RCC 7860 (cell line): ENCODE results near the gene THSD7B.
"Not testable (repeated sequence)": the region's sequence is repeated elsewhere in the genome, so short reads cannot be mapped to it uniquely, and the experiment has no call there.

Experiments used
- DNase-seq: peaks from one replicate; pipeline ENCODE4 v3.0.0-alpha.2; 2015; ENCODE audit warnings: low spot score
- FAIRE-seq: peaks from 2 replicates; lab custom pipeline; 2012; peaks lifted over from hg19 to GRCh38; lab: Jason Lieb, UNC

Gene THSD7B

GRCh38 chr2:137331562-137331961 is 566.2 kb downstream of the THSD7B start:
- not testable (repeated sequence) for FAIRE-seq, DNase-seq

DNA sequence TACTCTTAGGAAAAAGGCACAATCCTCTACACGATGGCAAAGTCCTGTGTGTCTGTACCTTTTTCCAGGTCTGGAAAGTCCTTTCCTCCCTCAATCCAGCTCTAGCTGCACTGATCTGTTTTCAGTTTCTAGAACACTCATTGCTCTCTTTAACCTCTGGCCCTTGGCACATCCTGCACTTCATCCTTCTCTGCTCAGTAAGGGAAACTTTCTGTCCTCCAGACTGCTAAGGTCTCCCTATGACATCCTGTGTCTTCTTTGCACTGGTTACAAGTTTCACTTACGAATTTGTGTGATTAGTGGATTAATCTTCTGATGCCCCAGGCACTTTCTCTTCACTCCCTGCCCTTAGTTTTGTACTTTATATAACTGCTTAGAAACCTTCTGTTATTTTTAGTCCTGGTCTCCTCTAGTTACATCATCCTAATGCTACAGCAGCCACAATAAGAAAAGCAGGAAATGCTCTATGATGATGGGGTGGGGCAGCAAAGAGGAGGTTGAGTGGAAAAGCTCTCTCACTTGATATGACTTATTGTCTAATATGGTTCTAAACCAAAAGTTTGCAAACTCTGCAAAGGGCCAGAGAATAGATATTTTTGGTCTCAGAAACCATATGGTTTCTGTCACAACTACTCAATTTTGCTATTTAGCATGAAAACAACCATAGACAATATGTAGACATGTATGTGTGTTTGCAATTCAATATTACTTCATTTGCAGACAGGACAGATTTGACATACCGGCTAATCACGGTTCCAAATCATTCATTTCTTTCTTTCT is 568.2 kb downstream of the THSD7B start:
- DNase-seq (no peak), FAIRE-seq (no peak)

DNA sequence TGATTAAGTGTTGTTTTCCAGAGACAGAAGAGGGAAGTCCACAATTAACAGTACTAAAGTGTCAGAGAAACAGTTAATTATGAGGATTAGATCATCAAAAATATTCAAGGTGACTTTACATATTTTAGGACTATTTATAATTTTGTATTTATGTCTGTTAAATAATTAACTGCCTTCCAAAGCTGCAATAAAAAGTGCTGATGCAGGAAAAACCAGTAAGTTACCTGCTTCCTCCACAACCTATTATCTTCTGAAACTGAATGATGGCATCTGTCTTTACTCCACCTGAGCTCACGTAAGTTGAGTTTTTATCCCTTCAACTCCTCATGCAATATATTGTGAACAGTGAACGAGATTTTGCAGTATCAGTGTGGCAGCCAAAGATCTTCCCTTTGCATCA is 570.7 kb downstream of the THSD7B start:
- no peak for DNase-seq
- no peak for FAIRE-seq

DNA sequence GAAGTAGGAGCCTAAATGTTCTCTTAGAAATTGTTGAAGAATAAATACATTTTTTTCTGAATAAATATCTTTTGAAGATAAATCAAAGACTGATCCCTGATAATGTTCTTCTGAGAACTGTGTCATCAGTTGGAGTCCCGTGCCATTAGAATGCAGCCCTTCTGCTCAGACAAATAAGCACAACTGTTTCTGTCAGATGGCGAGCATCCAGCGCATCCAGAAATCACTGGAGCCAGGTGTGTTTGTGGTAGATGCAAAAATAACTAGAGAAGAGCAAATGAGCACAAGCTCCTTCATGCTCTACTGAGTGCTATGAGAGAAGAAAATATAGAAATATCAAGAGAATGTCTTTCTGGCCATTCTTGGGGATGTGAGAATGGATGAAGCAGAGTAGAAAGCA is 573.7 kb downstream of the THSD7B start:
- FAIRE-seq (no peak), DNase-seq (no peak)

DNA sequence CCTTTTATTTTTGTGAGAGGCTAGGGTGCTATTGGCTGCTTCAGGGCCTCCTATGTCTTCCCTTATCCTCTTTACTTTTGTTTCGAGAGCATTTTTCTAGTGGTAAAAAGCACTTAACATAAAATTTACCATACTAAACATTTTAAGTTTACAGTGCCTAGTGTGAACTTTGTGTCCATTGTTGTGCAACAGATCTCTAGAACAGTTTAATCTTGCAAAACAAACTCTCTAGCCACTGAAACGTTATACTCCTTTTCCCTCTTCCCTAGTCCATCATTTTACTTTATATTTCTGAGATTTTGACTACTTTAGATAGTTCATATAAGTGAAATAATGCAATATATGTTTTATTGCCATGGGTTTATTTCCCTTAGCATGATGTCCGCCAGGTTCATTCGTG is 580.6 kb downstream of the THSD7B start:
- no peak for DNase-seq
- no peak for FAIRE-seq

- FAIRE-seq (no peak), DNase-seq (no peak)
Observed at GRCh38 chr2:137348301-137348700, 583.0 kb downstream of the THSD7B start.

GRCh38 chr2:137357634-137358033 is 592.3 kb downstream of the THSD7B start:
- no peak for DNase-seq
- no peak for FAIRE-seq

GRCh38 chr2:137367361-137367760 is 602.0 kb downstream of the THSD7B start:
- FAIRE-seq (peak; percentile 34), DNase-seq (no peak)

- no peak for FAIRE-seq
- DNase-seq, result no peak
Observed at GRCh38 chr2:137369106-137369505, 603.8 kb downstream of the THSD7B start.

- FAIRE-seq, result no peak
- DNase-seq, result no peak
Observed at GRCh38 chr2:137379186-137379585, 613.8 kb downstream of the THSD7B start.

DNA sequence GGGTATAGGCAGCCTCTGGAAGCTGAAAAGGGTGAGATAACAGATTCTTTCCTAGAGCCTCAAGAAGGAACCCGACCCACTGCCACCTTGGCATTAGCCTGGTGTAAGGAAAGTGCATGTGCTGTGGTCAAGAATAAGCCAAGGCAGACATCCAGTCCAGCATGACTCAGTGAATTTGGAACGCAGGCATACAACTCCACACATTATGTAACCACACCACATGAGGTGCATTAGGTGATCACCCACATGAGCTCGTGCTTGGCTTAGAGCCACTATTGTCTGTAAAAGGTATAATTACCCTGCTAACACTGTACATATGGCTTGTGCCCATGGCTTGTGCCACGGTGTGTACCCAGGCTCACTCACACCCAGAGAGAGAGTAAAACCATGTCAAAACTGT is 615.3 kb downstream of the THSD7B start:
- DNase-seq, result peak; percentile 56

GRCh38 chr2:137381731-137382130 is 616.4 kb downstream of the THSD7B start:
- no peak for DNase-seq
- FAIRE-seq, result no peak

More for the DNA sequence above, 615.3 kb downstream of the THSD7B start:
- no peak for FAIRE-seq

GRCh38 chr2:137383391-137383790 is 618.0 kb downstream of the THSD7B start:
- DNase-seq, result no peak

GRCh38 chr2:137387044-137387443 is 621.7 kb downstream of the THSD7B start:
- DNase-seq (no peak), FAIRE-seq (no peak)

More at GRCh38 chr2:137383391-137383790, 618.0 kb downstream of the THSD7B start:
- no peak for FAIRE-seq

- FAIRE-seq, result no peak
- no peak for DNase-seq
Observed at GRCh38 chr2:137405496-137405895, 640.2 kb downstream of the THSD7B start.

DNA sequence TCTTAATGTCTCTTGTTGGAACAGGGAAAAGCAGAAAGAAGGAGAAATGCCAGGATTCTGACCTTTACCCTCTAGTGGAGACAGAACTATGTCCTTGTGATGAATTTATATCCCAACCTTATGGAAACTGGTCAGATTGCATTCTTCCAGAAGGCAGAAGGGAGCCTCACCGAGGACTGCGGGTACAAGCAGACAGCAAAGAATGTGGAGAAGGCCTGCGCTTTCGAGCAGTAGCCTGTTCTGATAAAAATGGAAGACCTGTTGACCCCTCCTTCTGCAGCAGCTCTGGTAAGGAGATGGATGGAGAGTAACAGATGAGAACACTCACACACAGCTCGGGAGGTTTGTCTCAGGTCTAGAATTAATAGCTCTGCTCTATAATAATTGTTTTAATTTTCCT is 646.2 kb downstream of the THSD7B start:
- FAIRE-seq (no peak), DNase-seq (no peak)

DNA sequence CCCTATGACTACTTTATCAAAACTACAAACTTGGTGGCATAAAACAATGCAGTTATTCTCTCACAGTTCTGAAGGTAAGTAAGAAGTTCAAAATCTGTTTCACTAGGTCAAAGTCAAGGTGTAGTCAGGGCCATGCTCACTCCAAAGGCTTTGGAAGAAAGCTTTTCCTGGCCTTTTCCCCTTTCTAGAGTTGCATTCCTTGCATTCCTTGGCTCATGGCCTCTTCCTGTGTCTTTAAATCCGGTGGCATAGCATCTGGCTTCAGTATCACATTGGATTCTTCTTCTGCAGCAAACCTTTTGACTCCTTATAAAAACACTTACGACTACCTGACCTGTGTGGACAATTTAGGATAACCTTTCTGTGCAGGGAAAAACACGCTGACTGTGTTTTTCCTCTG is 655.4 kb downstream of the THSD7B start:
- no peak for FAIRE-seq
- no peak for DNase-seq

GRCh38 chr2:137435162-137435561 is 669.8 kb downstream of the THSD7B start:
- no peak for DNase-seq
- FAIRE-seq, result no peak

DNA sequence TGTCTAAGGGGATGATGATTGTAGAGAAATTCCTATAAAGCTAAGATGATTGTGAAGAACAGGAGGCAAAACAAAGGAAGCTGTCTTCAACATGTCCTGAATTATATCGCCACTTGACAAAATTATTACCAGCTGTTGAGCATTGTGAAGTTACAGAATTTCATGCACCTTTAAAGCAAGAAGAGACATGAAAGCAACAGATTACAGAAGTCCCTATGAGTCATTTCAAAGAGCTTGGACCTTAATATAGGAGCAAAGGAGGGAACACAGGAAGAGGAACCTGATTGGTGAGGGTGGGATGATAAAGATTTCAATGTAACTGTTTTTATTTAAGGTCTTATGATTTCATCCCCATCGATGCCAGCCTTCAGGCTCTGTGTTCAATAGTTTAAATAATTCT is 672.0 kb downstream of the THSD7B start:
- no peak for DNase-seq
- FAIRE-seq, result no peak

DNA sequence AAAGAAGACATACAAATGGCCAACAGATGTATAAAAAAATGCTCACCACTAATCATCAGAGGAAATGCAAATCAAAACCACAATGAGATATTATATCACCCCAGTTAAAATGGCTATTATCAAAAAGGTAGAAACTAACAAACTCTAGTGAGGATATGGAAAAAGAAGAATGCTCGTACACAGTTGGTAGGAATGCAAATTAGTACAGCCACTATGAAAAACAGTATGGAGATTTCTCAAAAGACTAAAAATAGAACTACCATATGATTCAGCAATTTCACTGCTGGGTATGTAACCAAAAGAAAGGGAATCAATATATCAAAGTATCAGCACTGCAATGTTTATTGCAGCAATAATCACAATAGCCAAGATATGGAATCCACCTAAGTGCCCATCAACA is 679.6 kb downstream of the THSD7B start:
- no peak for FAIRE-seq
- DNase-seq, result no peak

DNA sequence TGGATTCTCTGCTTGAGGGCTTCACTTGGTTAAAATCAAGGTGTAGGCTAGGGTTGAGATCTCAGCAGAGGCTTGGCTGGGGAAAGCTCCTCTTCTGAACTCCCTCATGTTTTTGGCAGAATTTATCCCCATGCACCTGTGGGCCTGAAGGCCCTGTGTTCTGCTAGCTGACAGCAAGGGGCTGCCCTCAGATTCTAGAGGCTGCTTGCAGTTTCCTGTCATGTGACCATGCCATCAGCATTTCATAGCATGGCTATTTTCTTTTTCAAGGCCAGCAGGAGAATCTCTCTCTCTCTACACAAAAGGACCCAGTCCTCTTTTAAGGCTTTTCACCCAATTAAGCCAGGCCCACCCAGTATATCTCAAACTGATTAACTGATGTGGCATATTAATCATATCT is 684.1 kb downstream of the THSD7B start:
- no peak for FAIRE-seq

DNA sequence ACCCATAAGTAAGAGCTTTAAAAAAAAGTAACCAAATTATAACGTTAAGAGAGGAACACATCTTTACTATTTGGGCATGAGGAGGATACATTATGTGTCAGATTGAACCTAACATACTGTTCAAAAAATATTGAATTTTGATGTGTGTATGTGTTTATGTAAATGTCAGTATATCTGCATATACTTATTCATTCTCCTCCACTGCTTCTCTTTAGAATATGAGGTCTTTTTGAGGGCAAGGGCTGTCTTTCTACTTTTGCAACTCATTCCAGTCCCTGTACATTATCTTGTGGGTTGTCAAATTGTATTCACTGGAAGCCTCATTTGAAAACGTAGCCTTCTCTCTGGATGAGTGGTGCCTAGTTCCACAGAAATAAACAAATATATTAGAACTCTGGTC is 689.5 kb downstream of the THSD7B start:
- DNase-seq (no peak), FAIRE-seq (no peak)

More for the DNA sequence above, 684.1 kb downstream of the THSD7B start:
- DNase-seq, result no peak
